WERI-Rb-1 (cell line): Measurements from ENCODE around the gene ADARB2.

Source experiments
- DNase-seq: peaks from one replicate; pipeline ENCODE4 v3.0.0-alpha.2; 2020
- H3K27ac ChIP-seq: fragments of 250-450 bp; sonication (Bioruptor Pico); 2 replicates; pipeline ENCODE4 v1.5.1; 2020; ENCODE audit warnings: mild to moderate bottlenecking, moderate library complexity
- H3K27me3 ChIP-seq: fragments of 250-450 bp; sonication (Bioruptor Pico); 2 replicates; pipeline ENCODE4 v1.5.1; 2021; ENCODE audit warnings: mild to moderate bottlenecking, low read depth, moderate library complexity; ENCODE audit not compliant: insufficient read depth, severe bottlenecking
- H3K36me3 ChIP-seq: fragments of 250-450 bp; sonication (Bioruptor Pico); 2 replicates; pipeline ENCODE4 v1.5.1; 2020; ENCODE audit warnings: mild to moderate bottlenecking, moderate library complexity
- H3K4me3 ChIP-seq: 2 replicates; pipeline ENCODE4 v1.5.1; 2011; ENCODE audit warnings: low read depth, mild to moderate bottlenecking, control low read depth, low read length
- H3K9me3 ChIP-seq: fragments of 250-450 bp; sonication (Bioruptor Pico); 2 replicates; pipeline ENCODE4 v1.5.1; 2021; ENCODE audit warnings: mild to moderate bottlenecking, moderate library complexity; ENCODE audit not compliant: severe bottlenecking
- CTCF ChIP-seq: IDR thresholded peaks from 2 replicates; pipeline ENCODE4 v1.5.1; 2011; ENCODE audit warnings: low read depth, mild to moderate bottlenecking, control low read depth, inconsistent platforms, low read length

Gene ADARB2

GRCh38 chr10:1272079-1272776 lies 465.1 kb downstream of the ADARB2 start:
- peaks cover 5% of the 10 kb centered on the region for H3K27me3 ChIP-seq
- H3K27ac ChIP-seq = no peak overlapping the region
- no peak for TF ChIP-seq CTCF
- H3K4me3 ChIP-seq = no peak overlapping the region
- H3K9me3 ChIP-seq = no peaks in the 10 kb centered on the region
- no peak for DNase-seq
- no peaks in the 10 kb centered on the region for H3K36me3 ChIP-seq

- H3K4me3 ChIP-seq = no peak overlapping the region
- H3K9me3 ChIP-seq = no peaks in the 10 kb centered on the region
- no peak overlapping the region for H3K27ac ChIP-seq
- no peak for TF ChIP-seq CTCF
- DNase-seq = no peak
- H3K27me3 ChIP-seq = peaks cover 5% of the 10 kb centered on the region
- no peaks in the 10 kb centered on the region for H3K36me3 ChIP-seq
These were observed 466.4 kb downstream of the ADARB2 start for GRCh38 chr10:1270906-1271305.

GRCh38 chr10:1270490-1270889 lies 466.8 kb downstream of the ADARB2 start:
- H3K27ac ChIP-seq = no peak overlapping the region
- no peak for TF ChIP-seq CTCF
- no peak for DNase-seq
- H3K27me3 ChIP-seq = peaks cover 5% of the 10 kb centered on the region
- H3K4me3 ChIP-seq = no peak overlapping the region
- H3K9me3 ChIP-seq = no peaks in the 10 kb centered on the region
- no peaks in the 10 kb centered on the region for H3K36me3 ChIP-seq

- Histone ChIP-seq H3K4me3 (no peak overlapping the region), H3K36me3 (no peaks in the 10 kb centered on the region), H3K27me3 (peaks cover 5% of the 10 kb centered on the region), H3K9me3 (no peaks in the 10 kb centered on the region), H3K27ac (no peak overlapping the region)
- no peak for DNase-seq
- no peak for TF ChIP-seq CTCF
These were observed 468.5 kb downstream of the ADARB2 start for GRCh38 chr10:1268831-1269230.

GRCh38 chr10:1267568-1267967 lies 469.8 kb downstream of the ADARB2 start:
- TF ChIP-seq CTCF = no peak
- Histone ChIP-seq H3K9me3 (no peaks in the 10 kb centered on the region), H3K4me3 (no peak overlapping the region), H3K27me3 (peaks cover 5% of the 10 kb centered on the region), H3K27ac (no peak overlapping the region), H3K36me3 (no peaks in the 10 kb centered on the region)
- DNase-seq = no peak

- Histone ChIP-seq H3K27me3 (peaks cover 1% of the 10 kb centered on the region), H3K27ac (no peak overlapping the region), H3K36me3 (no peaks in the 10 kb centered on the region), H3K9me3 (no peaks in the 10 kb centered on the region), H3K4me3 (no peak overlapping the region)
- TF ChIP-seq CTCF = no peak
- DNase-seq = no peak
These were observed 470.2 kb downstream of the ADARB2 start for GRCh38 chr10:1267148-1267547.
